Urothelium cell line (cell line): ENCODE data around the gene TEC.

Experiments used
- DNase-seq: peaks from one replicate; pipeline ENCODE4 v3.0.0; 2011; ENCODE audit warnings: low spot score, mixed read lengths
- FAIRE-seq: peaks from 2 replicates; lab custom pipeline; 2011; peaks lifted over from hg19 to GRCh38; lab: Jason Lieb, UNC

Gene TEC

DNA sequence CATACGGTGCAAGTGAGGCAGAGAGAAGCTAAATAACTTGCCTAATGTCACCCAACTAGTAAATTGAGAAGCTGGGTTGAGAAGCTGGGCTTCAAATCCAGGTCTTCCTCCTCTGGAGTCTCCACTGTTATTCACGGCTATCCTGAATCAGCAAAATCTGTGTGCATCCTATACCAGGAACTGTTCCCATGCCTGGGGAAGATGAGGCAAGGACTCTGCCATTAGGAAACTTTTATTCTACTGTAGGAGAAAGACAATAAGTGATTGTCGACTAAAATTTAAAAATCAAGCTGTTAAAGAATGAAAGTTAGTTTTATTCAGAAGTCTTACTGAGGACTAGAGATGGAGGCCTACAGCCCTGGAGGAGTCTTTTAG is 872 bp upstream of the TEC start:
- DNase-seq (no peak), FAIRE-seq (no peak)

DNA sequence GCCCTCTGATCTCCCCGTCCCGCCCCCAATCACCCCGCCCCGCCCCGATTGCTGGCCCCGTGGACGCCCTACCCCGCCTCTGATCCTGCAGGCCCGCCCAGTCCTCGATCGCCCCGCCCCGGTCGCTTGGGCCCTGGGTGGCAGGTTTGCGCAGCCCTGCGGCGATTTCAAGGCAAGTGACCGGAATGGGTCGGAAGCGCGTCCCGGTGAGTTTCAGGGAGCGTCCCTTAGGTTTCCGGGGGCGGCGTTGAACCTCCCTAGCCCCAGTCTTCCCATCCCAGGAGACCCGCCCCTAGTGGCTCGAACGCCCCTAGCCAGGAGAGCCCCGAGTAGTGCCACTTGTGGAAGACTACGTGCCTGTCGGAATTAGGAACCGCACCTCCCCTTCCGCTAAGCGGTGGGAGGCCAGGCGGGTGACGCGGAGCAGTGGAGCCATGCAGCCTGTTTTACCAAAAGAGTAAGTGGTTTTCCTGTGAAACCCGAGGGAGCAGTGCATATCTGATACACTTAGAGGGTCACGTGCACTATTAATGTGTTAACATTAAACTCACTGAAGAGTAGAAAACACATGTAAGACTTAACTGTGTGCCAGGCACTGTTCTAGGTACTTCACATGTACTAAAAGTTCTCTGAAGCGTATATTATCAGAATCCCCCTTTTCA is 354 bp upstream of the TEC start:
- FAIRE-seq (no peak), DNase-seq (no peak)

DNA sequence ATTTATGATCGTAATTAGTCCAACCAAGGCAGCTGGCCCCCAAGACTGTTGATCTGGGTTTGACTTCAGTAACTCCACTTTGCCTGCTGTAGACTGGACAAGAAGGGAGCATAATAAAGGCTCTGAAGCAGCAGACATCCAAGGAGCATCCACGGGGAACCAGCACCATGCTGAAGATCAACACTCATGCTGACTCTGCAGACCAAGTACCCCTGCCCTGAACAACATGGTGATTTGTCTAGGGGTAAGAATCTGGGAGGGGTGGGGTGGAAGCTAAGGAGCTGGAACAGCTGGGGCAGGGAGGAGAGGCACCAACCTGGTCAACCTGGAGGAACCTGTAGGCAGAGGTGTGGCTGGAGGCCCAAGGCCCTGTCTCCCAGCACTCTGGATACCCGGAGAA is 2.1 kb downstream of the TEC start:
- FAIRE-seq (no peak), DNase-seq (no peak)

DNA sequence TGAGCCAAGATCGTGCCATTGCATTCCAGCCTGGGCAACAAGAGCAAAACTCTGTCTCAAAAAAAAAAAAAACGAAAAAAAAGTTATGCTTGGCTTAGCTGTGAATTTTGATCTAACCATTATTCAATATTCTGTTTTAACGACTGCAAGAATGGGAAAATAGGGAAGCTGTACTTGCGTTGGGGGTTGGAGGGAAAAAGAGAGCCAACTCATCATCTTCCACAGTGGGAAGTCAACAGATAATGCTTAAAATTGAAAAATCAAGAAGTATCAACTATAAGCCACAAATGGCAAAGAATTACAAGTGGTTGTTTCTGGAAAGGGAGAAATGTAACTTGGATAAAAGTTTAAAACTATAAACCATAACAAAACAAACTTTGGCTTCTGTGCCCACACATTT is 2.9 kb downstream of the TEC start:
- DNase-seq (no peak), FAIRE-seq (no peak)

DNA sequence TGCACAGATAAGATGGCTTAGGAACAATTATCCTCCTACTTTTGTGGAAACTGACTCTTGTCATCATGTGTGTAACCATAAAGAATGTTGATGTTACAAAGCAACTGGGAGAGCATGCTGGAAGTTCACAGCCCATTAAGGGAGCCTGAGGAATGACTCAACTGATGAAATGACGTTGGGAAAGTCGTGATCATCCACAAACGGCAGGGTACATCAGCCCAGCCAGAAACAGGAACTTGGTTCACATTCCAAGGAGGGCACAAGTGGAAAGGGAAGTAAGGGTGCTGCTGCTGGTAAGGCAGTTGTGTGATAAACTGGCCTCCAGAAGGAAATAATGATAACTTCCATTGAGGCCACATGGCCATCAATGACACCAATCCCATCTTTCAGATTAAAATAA is 6.7 kb downstream of the TEC start:
- DNase-seq: no peak
- no peak for FAIRE-seq

DNA sequence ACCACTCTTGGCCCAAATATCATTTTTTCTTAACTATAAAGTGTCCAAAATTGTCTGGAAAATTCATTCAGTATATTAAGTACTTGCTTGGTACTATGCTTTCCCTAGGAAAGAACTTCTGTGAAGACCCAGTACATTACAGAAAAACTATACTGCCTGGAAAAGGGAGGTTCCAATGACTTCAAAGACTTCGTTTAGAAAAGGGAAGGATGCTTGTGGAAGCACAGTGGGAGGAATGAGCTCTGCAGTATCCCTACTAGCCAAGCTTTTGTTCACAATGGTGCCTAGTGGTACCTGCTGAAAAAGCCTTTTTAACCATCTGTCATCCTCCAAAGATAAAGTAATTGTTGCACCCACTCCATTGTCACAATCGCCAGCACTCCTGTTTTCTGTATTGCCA is 7.2 kb downstream of the TEC start:
- no peak for DNase-seq
- no peak for FAIRE-seq

DNA sequence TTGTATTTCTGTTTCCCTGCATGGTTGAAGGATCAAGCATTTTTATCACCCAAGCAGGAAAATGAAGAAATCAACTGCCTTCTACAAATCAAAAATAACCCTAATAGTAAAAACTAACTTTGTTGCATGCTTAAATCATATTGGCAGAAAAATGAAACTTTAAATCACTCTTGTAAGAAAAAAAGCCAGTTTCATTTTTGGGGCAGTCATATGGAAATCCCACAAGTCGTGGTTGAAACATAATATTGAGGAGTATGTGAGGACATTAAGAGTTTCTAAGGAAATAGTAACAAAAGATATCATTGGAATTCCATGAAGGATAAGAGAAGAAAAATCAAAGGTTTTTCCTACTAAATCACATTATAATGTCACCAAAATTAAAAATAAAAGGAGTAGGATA is 8.4 kb downstream of the TEC start:
- FAIRE-seq (no peak), DNase-seq (no peak)

DNA sequence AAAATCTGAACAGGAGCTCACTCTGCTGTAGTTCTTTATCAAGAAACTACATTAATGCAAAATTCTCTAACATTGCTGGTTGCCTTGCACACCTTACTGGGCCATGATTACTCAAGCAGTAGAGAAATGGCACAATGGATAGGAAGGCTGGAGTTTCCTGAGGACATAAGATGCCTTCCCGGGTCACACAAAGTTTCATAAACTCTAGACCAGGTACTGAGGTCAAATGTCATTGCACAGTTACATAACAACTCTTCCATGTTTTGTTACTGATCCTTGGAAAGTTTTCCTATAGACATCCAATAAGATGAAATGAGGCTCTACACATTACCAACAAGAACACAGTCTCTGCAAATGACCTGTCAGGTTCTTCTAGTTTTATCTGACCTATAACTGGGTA is 9.9 kb downstream of the TEC start:
- FAIRE-seq (no peak), DNase-seq (no peak)

DNA sequence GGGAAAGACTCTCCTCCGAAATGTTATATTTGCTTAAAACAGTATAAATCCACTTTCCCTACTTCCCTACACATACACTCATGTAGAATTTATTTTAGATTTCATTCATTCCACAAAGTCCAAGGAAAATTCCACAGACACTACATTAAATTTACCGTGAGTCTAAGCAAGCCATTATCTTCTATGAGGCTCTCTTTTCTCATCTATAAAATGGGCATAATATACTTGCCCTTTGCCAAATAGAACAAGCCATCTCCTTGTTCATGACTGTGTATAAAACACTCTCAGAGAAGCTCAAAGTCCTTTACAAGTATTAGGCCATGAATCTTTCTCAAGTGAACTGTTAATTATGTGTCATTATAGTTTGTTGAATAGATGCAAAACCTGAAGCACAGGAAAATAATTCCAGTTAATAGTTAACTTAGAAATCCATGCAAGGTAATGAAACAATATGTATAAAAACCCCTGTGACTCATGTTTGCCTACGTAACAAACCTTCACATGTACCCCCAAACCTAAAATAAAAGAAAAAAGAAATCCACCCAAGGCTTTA is 10.7 kb downstream of the TEC start:
- DNase-seq (no peak), FAIRE-seq (no peak)

DNA sequence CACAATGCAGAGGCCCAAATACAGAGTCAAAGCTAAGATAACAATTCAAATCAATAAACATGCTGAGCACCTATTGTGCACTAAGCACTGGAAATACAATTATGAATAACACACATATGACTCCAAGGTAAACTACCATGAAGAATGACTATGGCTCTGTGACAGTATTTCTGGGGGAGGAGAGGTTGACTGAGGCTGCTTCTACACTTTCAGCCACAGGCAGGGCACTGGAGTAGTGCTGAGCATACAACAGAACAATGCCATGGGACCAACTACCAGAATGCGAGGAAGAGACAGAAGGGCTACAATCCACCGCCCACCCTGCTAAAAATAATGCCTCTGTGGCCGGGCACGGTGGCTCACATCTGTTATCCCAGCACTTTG is 13.7 kb downstream of the TEC start:
- no peak for DNase-seq
- FAIRE-seq: no peak

DNA sequence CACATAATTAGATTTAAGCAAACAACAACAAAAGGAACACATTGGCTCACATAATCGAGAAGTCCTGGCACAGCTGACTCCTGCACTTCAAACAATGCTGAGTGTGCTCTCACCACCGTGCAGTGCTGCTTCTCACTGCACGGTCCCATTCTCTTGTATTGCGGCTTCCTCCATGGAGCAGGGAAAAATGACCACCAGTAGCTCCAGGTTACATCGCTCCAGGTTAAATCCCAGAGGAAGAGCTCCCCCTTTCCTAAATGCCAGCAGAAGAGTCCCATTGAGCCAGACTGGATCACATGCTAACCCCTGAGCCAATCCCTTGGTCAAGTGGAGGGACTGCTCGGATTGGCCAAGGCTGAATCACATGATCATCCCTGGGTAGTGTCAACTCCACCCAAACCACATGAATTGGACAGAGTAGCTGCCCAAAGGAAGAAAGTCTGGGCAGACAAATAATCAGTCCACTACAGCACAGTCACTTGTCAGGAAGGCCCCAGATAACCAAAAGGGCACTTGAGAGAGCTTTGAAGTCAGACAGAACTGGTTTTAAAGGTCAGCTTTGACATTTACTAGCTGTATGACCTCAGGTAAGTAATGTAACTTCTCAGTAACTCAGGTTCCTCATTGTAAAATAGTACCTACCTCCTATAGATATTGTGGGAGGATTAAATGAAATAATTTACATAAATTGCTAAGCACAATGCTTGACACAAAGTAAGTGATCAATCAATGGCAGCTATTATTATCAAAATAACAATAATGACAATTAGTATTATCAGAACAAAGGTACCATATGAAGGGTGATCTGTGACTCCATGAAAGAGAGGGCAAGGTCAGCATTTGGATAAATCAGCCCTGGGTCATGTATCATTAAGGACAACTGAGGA is 14.3 kb downstream of the TEC start:
- DNase-seq: no peak
- FAIRE-seq: peak; percentile 37

DNA sequence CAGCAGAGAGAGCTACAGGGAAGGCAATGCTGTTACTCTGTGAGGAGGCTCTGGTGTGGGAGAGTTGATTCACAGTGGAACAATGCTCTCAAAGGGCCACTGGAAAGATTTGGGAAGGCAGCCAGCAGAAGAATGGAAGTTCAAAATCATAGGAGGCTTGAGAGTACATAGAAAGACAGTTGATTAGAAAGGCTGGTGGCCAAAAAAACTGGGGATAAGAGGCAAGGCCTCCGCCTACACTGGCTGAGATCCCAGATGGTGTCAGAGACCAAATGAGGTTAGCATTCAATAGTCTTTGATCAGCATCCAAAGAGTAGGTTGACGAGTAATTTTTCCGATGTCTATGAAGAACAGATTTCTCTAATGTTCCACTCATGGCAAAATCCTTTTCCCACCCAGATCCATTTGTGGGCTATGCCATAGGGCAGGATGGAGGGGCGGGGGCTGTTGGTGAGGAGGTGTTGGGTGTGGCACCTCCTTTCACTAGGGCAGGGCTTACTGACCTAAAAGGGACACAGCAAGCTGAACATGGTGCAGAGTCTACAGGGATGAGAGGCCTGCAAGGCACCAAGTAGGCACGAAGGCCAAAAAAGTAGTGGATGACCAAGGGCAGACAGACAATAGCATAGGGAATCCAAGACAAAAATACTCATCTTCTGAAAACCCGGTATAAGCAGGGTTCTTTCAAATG is 15.1 kb downstream of the TEC start:
- FAIRE-seq: peak; percentile 9
- peak; percentile 20 for DNase-seq

DNA sequence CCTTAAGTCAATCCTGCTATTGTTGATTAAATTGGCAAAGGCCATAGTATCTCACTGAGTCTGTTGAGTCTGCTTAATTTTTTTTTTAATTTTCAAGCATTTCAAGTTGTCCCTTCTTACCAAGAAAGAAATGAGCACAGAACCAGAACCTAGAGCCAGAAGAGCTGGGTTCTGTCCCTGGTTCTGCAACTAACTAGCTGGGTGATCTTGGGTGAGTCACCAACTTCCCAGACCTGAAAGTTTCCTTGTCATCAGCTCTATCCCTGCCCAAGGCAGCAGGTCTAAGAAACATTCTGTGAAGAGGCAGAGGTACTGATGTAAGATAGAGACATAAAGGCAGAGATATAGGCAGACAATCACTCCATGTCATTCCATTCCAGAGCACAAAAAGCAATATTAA is 17.3 kb downstream of the TEC start:
- FAIRE-seq (no peak), DNase-seq (no peak)

DNA sequence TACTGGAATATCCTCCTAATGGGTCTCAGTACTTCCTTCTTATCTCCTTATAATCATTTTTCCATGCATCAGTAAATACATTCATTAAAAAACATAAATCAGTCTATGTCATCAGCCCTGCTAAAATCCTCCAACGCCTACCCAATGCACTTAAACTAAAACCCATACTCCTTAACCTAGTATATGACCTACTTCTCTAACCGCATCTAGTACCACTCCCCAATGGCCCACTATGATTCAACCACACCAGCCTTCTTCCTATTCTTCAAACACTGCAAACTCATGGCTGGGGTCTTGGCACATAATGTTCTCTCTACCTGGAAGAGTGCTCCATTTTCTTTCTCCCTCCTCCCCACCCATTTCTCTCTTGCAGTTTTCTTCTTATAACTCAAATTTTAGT is 18.7 kb downstream of the TEC start:
- DNase-seq (no peak), FAIRE-seq (no peak)

DNA sequence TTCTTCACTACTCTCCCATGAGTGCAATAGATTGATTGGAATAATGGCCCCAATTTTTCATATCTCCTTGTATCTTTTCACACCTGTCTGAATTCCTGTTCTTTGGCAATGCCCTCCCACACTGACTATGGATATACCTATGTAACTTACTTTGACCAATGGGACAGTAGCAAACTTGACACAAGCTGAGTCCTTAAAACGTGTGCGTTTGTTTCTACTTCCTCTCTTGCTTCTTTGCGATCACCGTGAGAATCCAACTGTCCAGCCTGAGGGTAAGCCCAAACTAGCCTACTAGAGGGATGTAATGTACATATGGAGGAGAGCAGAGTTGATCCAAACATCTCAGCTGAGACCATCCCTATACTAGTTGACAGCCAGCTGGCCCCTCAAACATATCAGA is 19.3 kb downstream of the TEC start:
- no peak for DNase-seq
- peak; percentile 71 for FAIRE-seq

DNA sequence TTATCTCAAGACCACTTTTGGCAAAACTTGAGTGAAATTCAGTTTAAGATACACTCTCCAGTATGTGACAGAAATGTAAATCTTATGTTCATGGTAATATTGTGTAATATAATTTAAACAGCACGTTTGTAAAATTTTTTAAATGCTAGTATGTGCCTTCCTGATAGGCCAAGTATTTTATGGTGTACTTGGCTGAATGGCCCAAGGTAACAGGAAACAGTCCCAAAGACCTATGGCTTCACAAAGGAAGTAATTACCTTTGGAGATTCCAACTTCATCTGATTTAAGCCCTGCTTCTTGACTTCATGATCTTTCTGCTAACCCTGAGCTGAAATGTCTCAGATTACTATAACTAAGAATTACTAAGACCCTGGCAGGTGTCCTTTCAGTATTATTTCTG is 20.3 kb downstream of the TEC start:
- FAIRE-seq (no peak), DNase-seq (no peak)

DNA sequence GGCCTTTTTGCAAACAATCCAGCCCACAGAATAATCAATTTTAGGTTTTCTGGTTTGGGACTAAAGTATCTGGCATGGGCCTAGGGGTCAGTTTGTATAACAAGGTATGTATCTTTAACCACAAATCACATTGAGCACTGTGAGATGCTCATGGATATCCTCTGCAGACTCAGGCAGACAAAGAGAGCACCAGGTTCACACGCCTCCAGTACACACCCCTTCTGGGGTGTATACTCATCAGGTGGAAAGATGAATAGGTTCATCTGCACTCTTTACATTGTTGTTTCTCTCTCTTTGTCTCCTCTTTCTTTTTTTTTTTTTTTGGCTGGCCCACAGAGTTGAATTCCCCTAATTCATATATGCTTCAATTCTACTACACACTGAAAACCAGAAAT is 21.1 kb downstream of the TEC start:
- FAIRE-seq: no peak
- DNase-seq: no peak

DNA sequence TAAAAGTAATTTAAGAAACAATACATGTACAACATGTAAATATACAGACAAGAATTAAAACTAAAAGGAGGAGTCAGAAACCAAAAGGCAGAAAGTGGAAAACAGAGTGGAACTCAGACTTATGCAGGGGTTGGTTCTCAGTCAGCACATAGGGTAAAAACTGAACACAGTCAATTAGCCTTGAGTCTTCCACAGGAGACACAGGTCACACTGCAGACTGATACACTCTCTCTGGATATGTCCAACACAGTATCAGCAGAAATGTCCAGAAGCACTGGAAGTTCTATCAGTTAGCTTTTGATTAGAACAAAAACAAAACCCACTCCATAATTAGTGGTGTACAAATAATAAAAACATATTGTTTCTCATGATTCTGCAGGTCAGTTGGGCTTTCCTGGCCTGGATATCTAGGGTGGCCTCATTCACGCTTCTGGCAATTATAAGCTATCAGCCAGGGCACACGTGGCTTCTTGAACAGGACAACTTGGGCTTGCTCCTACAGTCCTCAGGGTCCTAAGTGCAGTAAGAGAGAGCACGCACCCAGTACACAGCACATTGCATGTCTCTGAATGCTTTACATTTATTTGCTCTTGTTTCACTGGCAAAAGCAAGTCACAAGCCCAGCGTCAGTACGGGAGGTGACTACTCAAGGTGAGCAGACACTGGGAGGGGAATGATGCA is 21.6 kb downstream of the TEC start:
- DNase-seq (no peak), FAIRE-seq (no peak)

DNA sequence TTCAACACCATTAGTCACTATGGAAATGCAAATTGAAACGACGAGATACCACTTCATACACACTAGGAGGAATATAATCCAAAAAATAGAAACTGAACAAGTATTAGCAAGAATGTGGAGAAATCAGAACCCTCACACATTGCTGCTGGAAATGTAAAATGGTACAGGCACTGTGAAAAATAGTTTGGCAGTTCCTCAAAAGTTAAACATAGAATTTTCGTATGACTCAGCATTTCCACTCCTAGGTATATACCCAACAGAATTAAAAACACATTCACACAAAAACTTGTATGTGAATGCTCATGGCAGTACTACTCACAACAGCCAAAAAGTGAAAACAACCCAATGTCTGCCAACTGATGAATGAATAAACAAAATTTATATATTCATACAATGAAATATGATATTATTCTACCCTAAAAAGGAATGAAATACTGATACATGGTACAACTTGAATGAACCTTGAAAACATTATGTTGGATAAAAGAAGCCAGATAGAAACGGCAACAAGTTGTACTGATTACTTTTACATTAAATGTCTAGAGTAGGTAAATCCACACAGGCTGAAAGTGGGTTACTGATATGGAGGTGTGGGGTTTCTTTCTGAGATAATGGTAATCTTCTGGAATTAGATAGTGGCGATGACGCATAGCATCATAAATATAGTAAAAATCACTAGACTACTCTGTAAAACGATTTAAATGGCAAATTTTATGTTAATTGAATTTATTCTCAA is 22.3 kb downstream of the TEC start:
- FAIRE-seq (no peak), DNase-seq (no peak)

DNA sequence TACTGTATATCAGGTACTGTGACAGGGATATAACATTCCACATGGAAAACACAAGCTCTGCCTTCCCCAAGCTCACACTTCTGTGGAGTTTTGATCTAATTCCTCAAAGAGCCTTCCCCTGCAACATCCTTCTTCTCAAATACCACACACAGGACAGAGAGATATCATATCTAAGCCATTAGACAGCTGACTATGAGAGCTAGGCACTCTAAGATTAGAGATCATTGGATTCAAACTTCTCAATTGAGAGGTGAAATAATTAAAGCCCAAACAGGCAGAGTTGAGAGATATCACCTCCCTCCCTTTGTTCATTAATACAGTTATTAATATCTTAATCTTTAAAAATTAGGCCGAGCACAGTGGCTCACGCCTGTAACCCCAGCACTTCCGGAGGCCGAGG is 25.0 kb downstream of the TEC start:
- DNase-seq (no peak), FAIRE-seq (no peak)

DNA sequence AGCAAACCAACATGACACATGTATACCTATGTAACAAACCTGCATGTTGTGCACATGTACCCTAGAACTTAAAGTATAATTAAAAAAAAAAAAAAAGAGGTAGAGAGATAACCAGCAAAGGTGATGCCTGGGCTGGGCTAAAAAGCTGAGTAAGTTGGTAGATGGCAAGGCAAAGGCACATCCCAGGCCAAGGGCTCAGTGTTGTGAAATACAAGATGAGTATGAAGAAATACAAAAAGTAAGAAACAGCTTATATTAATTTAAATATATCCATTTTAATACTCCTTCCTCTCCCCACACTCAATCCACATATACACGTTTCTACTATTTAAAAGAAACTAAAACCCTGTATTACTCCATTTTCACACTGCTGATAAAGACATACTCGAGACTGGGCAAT is 25.8 kb downstream of the TEC start:
- FAIRE-seq: no peak
- DNase-seq: no peak
